Adrenal gland (tissue), 12 donors: Measurements from ENCODE around the gene CZIB. TPM values are rescaled to one million over a fixed set of nuclear protein-coding genes. Genes with fewer than 3 reads are reported as not detected.

ENCODE experiments used
- DNase-seq, 7 donors: peaks; one replicate each; pipeline ENCODE4 v3.0.0-alpha.2; 2019 to 2020
- H3K27ac ChIP-seq, 5 donors: fragments of 200-600 bp; sonication (generic) in 4 of 5; 1 replicate in 3 of 5; 2 replicates in 2 of 5; pipeline versions ENCODE4 v1.5.1 to v1.8.0; 2016 to 2020; ENCODE audit warnings: mild to moderate bottlenecking in 1 of 5
- H3K27me3 ChIP-seq: fragments of 200-600 bp; 2 replicates; pipeline ENCODE4 v1.8.0; 2021
- H3K36me3 ChIP-seq, 2 donors: fragments of 200-600 bp; replicated peaks in 1 of 2; 1 replicate in 1 of 2; 2 replicates in 1 of 2; pipeline versions ENCODE4 v1.5.1 to v1.8.0; 2018 to 2022
- H3K4me1 ChIP-seq, 2 donors: fragments of 200-600 bp; replicated peaks in 1 of 2; 1 replicate in 1 of 2; 2 replicates in 1 of 2; pipeline versions ENCODE4 v1.5.1 to v1.8.0; 2018 to 2021
- H3K4me3 ChIP-seq, 4 donors: fragments of 200-600 bp; sonication (generic) in 3 of 4; one replicate each; pipeline ENCODE4 v1.5.1; 2016 to 2018
- H3K9me3 ChIP-seq, 3 donors: fragments of 200-600 bp; sonication (generic) in 1 of 3; replicated peaks in 1 of 3; 1 replicate in 2 of 3; 2 replicates in 1 of 3; pipeline versions ENCODE4 v1.5.1 to v1.8.0; 2016 to 2021
- POLR2A ChIP-seq, 2 donors: fragments of 450-650 bp; IDR thresholded peaks; one replicate each; pipeline ENCODE4 v1.6.1; 2017; ENCODE audit warnings: antibody characterized with exemption in 2 of 2, mild to moderate bottlenecking in 2 of 2, moderate library complexity in 1 of 2
- WGBS, 4 donors: extraction: QIAGEN DNeasy Blood & Tissue Kit in 2 of 4; methylation state at CpG; one replicate each; pipeline versions ENCODE4 v1.1.5 to v1.1.7; 2013 to 2017; 5-methylcytosine and 5-hydroxymethylcytosine counted together
- intact Hi-C, 2 donors: fragments of 100-400 bp; cut with DNase I; formaldehyde crosslinking; loops; one replicate each; pipeline versions ENCODE4 v1.14.1 to v1.15.0; 2022 to 2023
- polyA plus RNA-seq, 3 donors: library from polyadenylated mRNA; stranded (reverse); fragments of 200-250 nt in 2 of 3; fragments of 350-450 nt in 1 of 3; fragmentation: Illumina TruSeq in 1 of 3; extraction: RNeasy Lipid Tissue Mini Kit (QIAGEN cat#74804) in 1 of 3; gene quantifications; one replicate each; pipeline ENCODE4 v1.2.3, GENCODE V29; 2013 to 2014
- total RNA-seq, 9 donors: library from RNA; depleted of rRNA in 4 of 9; stranded (reverse); fragments of >200 nt in 4 of 9; fragments of 120-200 nt in 1 of 9; fragmentation: NEBNext Ultra II Directional in 1 of 9; extraction: Animal tissue kit (Norgen Biotek cat#: 25700) in 1 of 9; gene quantifications; one replicate each; pipeline versions ENCODE4 v1.1.0 to v1.2.4, GENCODE V29; 2013 to 2023
- TF ChIP-seq, protein P1 (sequence below), 6 experiments: fragments of 450-650 bp in 4 of 6; fragments of 200-600 bp in 2 of 6; sonication (generic) in 1 of 6; IDR thresholded peaks; 1 replicate in 5 of 6; 2 replicates in 1 of 6; pipeline versions ENCODE4 v1.5.1 to v1.8.0; 2016 to 2021; ENCODE audit warnings: antibody characterized with exemption in 6 of 6, mild to moderate bottlenecking in 2 of 6, moderate library complexity in 1 of 6
- donor health status: healthy with polysubstance abuse.
- donor health status: Bipolar disorder and iron deficiency.
- donor health status: DM: yes; HTN: yes; CAD: no.
- donor health status: DM: no; HTN: no; CAD: no.
- donor health status: DM: no; HTN: no; CAD: no.
- donor health status: DM: yes; HTN: yes; CAD: no.

Gene CZIB
- total and polyA plus RNA-seq, 12 donors = 21.2 to 108 (median 58.9) TPM

DNA sequence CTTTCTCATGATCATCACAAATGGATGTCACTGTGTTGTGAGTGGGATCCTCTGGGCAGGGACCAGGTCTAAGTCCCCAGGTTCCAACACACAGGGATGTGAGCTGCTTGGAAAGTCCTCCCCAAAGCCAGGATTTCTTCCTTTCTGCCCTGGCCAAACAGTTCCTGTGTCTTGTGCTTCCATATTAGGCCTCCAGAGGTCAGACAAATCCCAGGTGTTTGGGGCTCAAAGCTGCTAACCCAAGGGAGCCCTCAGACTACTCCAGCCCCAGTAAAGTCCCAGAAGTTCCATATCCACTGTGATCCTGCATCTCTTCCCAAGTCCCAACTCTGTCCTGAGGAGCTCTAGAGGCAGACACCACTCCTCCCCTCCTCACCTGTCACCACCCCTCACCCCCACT lies 45.6 kb upstream of the CZIB start:
- TF ChIP-seq, protein P1, sequence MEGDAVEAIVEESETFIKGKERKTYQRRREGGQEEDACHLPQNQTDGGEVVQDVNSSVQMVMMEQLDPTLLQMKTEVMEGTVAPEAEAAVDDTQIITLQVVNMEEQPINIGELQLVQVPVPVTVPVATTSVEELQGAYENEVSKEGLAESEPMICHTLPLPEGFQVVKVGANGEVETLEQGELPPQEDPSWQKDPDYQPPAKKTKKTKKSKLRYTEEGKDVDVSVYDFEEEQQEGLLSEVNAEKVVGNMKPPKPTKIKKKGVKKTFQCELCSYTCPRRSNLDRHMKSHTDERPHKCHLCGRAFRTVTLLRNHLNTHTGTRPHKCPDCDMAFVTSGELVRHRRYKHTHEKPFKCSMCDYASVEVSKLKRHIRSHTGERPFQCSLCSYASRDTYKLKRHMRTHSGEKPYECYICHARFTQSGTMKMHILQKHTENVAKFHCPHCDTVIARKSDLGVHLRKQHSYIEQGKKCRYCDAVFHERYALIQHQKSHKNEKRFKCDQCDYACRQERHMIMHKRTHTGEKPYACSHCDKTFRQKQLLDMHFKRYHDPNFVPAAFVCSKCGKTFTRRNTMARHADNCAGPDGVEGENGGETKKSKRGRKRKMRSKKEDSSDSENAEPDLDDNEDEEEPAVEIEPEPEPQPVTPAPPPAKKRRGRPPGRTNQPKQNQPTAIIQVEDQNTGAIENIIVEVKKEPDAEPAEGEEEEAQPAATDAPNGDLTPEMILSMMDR (IDR thresholded peaks at IDR 0.05) = no peak
- no peak for TF ChIP-seq POLR2A (IDR thresholded peaks at IDR 0.05)
- intact Hi-C loops = no loop called here
- no peaks in the 10 kb centered on the region for H3K4me1 ChIP-seq

DNA sequence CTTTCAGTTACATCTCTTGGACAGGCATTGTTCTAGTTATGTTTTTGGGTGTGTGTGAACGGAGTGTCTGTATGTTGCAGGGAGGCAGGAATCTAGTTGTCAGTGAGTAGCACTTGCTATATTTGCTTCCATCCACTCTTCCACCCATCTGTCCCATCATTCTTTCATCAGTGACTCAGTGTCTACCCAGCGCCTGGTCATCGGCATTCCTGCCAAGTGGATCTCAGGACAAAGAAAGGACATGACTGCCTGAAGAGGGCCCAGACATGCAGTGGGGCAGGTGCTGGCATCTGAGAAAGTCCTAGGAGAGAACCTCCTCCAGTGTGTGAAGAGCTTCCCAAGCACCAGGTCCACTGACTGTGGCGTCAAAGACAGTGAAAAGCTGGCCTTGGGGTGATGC lies 45.1 kb upstream of the CZIB start:
- Histone ChIP-seq H3K27me3 (no peaks in the 10 kb centered on the region), H3K4me1 (no peaks in the 10 kb centered on the region), H3K4me3 (no peak overlapping the region), H3K9me3 (no peaks in the 10 kb centered on the region), H3K27ac (no peak overlapping the region), H3K36me3 (no peaks in the 10 kb centered on the region)
- no peak for DNase-seq
- TF ChIP-seq POLR2A (IDR thresholded peaks at IDR 0.05) = no peak
- TF ChIP-seq, protein P1 (IDR thresholded peaks at IDR 0.05) = no peak
- WGBS, 4 donors = 91 to 95% (median 93%) methylated on average over 3 to 4 of the region's 4 CpGs
- intact Hi-C loops = no loop called here

More for the DNA sequence above, 45.6 kb upstream of the CZIB start:
- no peak for DNase-seq
- H3K27me3 ChIP-seq = no peaks in the 10 kb centered on the region
- no peak overlapping the region for H3K27ac ChIP-seq
- no peak overlapping the region for H3K4me3 ChIP-seq
- H3K36me3 ChIP-seq = no peaks in the 10 kb centered on the region
- no peaks in the 10 kb centered on the region for H3K9me3 ChIP-seq

DNA sequence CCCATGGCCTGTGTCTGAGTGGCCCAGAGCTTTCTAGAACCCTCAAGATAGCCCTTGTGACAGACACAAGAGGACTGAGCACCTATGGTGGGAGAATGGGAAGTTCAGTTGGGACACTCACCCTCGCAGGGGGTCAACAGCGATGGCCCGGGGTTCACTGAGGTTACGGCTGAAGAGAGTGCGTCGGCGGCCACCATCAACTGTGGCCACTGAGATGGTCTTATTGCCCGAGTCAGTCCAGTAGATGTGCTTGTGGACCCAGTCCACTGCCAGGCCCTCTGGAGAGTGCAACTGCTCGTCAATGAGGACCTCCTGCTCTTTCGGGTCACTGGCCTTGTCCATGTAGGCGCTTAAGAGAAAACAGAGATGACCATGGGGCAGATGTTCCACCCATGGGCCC lies 43.6 kb upstream of the CZIB start:
- intact Hi-C loops = no loop called here

DNA sequence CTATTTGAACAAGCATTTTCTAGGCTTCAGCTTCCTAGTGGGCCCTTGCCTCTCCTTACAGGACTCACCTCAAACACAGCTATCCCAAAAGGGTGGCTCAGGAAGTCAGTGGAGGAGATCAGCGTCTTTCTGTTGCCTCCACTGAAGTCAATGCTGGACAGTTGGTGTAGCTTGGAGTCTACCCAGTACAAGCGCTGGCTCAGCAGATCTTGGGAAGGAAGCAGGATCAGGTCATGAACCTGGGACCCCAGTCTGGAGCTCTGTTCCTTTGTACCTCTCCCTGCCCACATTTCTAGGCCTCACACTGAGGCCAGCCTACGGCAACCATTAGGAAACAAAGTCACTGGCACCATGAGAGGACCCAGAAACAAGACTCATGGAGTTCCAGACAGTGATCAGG lies 41.6 kb upstream of the CZIB start:
- H3K9me3 ChIP-seq = no peaks in the 10 kb centered on the region
- TF ChIP-seq POLR2A (IDR thresholded peaks at IDR 0.05) = no peak
- TF ChIP-seq, protein P1 (IDR thresholded peaks at IDR 0.05) = no peak
- H3K4me1 ChIP-seq = no peaks in the 10 kb centered on the region

More for the DNA sequence above, 43.6 kb upstream of the CZIB start:
- TF ChIP-seq POLR2A (IDR thresholded peaks at IDR 0.05) = no peak
- TF ChIP-seq, protein P1 (IDR thresholded peaks at IDR 0.05) = no peak
- no peaks in the 10 kb centered on the region for H3K4me1 ChIP-seq
- H3K27ac ChIP-seq = no peak overlapping the region
- no peak overlapping the region for H3K4me3 ChIP-seq
- no peaks in the 10 kb centered on the region for H3K9me3 ChIP-seq
- H3K36me3 ChIP-seq = no peaks in the 10 kb centered on the region
- 83 to 98% (median 96%) methylated on average over 2 to 11 of the region's 11 CpGs for WGBS, 4 donors
- no peaks in the 10 kb centered on the region for H3K27me3 ChIP-seq
- no peak for DNase-seq

More for the DNA sequence above, 41.6 kb upstream of the CZIB start:
- WGBS, 4 donors = 88 to 93% (median 92%) methylated on average over 3 of the region's 3 CpGs
- H3K36me3 ChIP-seq = no peaks in the 10 kb centered on the region
- DNase-seq = no peak
- H3K27ac ChIP-seq = no peak overlapping the region
- intact Hi-C loops = no loop called here
- H3K4me3 ChIP-seq = no peak overlapping the region
- H3K27me3 ChIP-seq = no peaks in the 10 kb centered on the region
